ENCODE results near the gene ASCL1. TPM values are rescaled to one million over a fixed set of nuclear protein-coding genes. Genes with fewer than 3 reads are reported as not detected.
A peak's percentile ranks its signal among the peaks of the same experiment; 100 is the strongest.

ASCL1 gene
- polyA plus RNA-seq, 2 of the 4 experiments (the other 2 are of a cell fraction) = 0.05 TPM; not detected in 1

GRCh38 chr12:102939059-102939458, 18.4 kb upstream of the ASCL1 start (continued):
- TF ChIP-seq USF2 (IDR thresholded peaks at IDR 0.05) (no peak), NPAS2 (CRISPR knock-in tag; IDR thresholded peaks at IDR 0.05; ENCODE audit: borderline replicate concordance) (no peak), EHMT2 (IDR thresholded peaks at IDR 0.05; ENCODE audit: low read depth) (no peak), TFCP2L1 (CRISPR knock-in tag; IDR thresholded peaks at IDR 0.05) (no peak)

GRCh38 chr12:102939670-102940222, 17.7 kb upstream of the ASCL1 start:
- Histone ChIP-seq H3K9me3 (no peaks in the 10 kb centered on the region), H3K4me3 (no peak overlapping the region), H3K27ac (no peak overlapping the region), H3K4me1 (no peaks in the 10 kb centered on the region), H3K4me2 (no peak overlapping the region)
- POLR2A ChIA-PET = no interaction called here
- DNase-seq (ENCODE audit: low read depth in 1 of 2, low spot score in 1 of 2) = no peak
- no peak for FAIRE-seq
- TF ChIP-seq FOXS1 (CRISPR knock-in tag; IDR thresholded peaks at IDR 0.05) (no peak), CTCF (IDR thresholded peaks at IDR 0.05) (no peak), JUNB (IDR thresholded peaks at IDR 0.05) (no peak), CBX2 (IDR thresholded peaks at IDR 0.05; ENCODE audit: borderline replicate concordance, low read depth) (no peak), TP53 (CRISPR knock-in tag; IDR thresholded peaks at IDR 0.05) (no peak), RAD21 (conservative IDR thresholded peaks at IDR 0.05 in 1 of 2, IDR thresholded peaks at IDR 0.05 in 1 of 2) (peak in 1 of 2 experiments; percentile 40; a peak in 2 of 5 replicates), NFE2L2 (conservative IDR thresholded peaks at IDR 0.05; ENCODE audit: low read length) (no peak), ZNF302 (CRISPR knock-in tag; IDR thresholded peaks at IDR 0.05) (no peak)
- WGBS (ENCODE audit: missing lambda C conversion rate) = 0% methylated on average over 2 of the region's 2 CpGs
- CTCF ChIA-PET = interaction anchor here (1.0 to 3.1 kb wide), 7 partner anchors 8 to 608 kb away, joined by 3 to 20 read pairs (median 4); no protein-coding TSS in a partner anchor
- ATAC-seq = peak in 1 of 2 experiments; percentile 34; a peak in 2 of 6 replicates

GRCh38 chr12:102946042-102946441, 11.4 kb upstream of the ASCL1 start:
- 18% methylated on average over 2 of the region's 2 CpGs for whole genome bisulfite sequencing (ENCODE audit: missing lambda C conversion rate)
- ATAC-seq (no peak), DNase-seq (ENCODE audit: low read depth in 1 of 2, low spot score in 1 of 2) (no peak), FAIRE-seq (no peak)
- Histone ChIP-seq H3K4me2 (no peak overlapping the region), H3K4me1 (no peaks in the 10 kb centered on the region), H3K4me3 (no peak overlapping the region), H3K9me3 (no peaks in the 10 kb centered on the region), H3K27ac (no peak overlapping the region)
- ChIA-PET CTCF (interaction anchor here (1.2 kb wide), 1 partner anchor 602 kb away, joined by 4 read pairs; no protein-coding TSS in a partner anchor), POLR2A (no interaction called here)
- no peak for TF ChIP-seq ZC3H11A (IDR thresholded peaks at IDR 0.05)
- TF ChIP-seq RARB (CRISPR knock-in tag; IDR thresholded peaks at IDR 0.05) = no peak
- no peak for TF ChIP-seq EHMT2 (IDR thresholded peaks at IDR 0.05; ENCODE audit: low read depth)

GRCh38 chr12:102948941-102949352, 8.5 kb upstream of the ASCL1 start:
- FAIRE-seq = no peak

More at GRCh38 chr12:102948941-102949352, 8.5 kb upstream of the ASCL1 start:
- ATAC-seq (peak in 1 of 2 experiments; percentile 62; a peak in 3 of 6 replicates), DNase-seq (ENCODE audit: low read depth in 1 of 2, low spot score in 1 of 2) (peak; percentile 46 to 47)
- Histone ChIP-seq H3K27ac (no peak overlapping the region), H3K4me2 (no peak overlapping the region), H3K4me3 (no peak overlapping the region), H3K9me3 (no peaks in the 10 kb centered on the region), H3K4me1 (no peaks in the 10 kb centered on the region)
- ChIA-PET POLR2A (no interaction called here), CTCF (interaction anchor here (0.6 to 4.9 kb wide), 29 partner anchors 10 to 1119 kb away, joined by 3 to 56 read pairs (median 3); partner anchors contain the start of gene PAH)
- TF ChIP-seq SMC3 (IDR thresholded peaks at IDR 0.05) = peak; percentile 81
- no peak for TF ChIP-seq ZFP36 (IDR thresholded peaks at IDR 0.05; ENCODE audit: borderline replicate concordance, partially characterized antibody)
- TF ChIP-seq RAD21 (conservative IDR thresholded peaks at IDR 0.05 in 1 of 2, IDR thresholded peaks at IDR 0.05 in 1 of 2) = peak; percentile 73 to 83
- TF ChIP-seq CTCF (IDR thresholded peaks at IDR 0.05) = peak; percentile 76
- TF ChIP-seq BHLHE40 (IDR thresholded peaks at IDR 0.05; ENCODE audit: low read depth, low read length) = no peak
- no peak for TF ChIP-seq ESRRA (IDR thresholded peaks at IDR 0.05; ENCODE audit: borderline replicate concordance, low read length)
- WGBS (ENCODE audit: missing lambda C conversion rate) = 1% methylated on average over 9 of the region's 11 CpGs
